ENCODE results near the gene SREK1. TPM values are rescaled to one million over a fixed set of nuclear protein-coding genes. Genes with fewer than 3 reads are reported as not detected.

The SREK1 gene
- total and polyA plus RNA-seq, 2 of the 8 experiments (the other 6 are each of a cell fraction or from before 2014, with no cell fraction given), result 10.6 to 40.4 TPM

DNA sequence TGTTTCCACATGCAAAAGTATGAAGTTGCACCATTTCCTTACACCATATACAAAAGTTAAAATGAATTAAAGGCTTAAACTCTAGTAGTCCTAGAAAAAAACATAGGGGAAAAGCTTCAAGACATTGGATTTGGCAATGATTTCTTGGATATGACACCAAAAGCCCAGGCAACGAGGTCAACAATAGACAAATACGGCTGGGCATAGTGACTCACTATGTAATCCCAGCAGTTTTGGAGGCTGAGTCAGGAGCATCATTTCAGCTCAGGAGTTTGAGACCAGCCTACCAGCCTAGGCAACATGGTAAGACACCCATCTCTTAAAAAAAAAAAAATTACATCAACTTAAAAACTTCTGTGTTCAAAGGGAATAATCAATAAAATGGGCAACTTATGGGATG, 30.9 kb upstream of the SREK1 start:
- ChIA-PET POLR2A (ENCODE audit: partially characterized antibody) (no interaction called here), CTCF (ENCODE audit: partially characterized antibody) (no interaction called here)
- Histone ChIP-seq H4K91ac (replicated peaks; ENCODE audit: insufficient read length, low read length) (no peak overlapping the region), H2BK120ac (replicated peaks; ENCODE audit: low read depth, low read length) (no peak overlapping the region), H2BK12ac (ENCODE audit: low read depth, low read length) (no peak overlapping the region), H3K14ac (ENCODE audit: insufficient read length) (no peak overlapping the region), H2BK5ac (ENCODE audit: low read depth, low read length) (no peak overlapping the region), H2AFZ (ENCODE audit: low read length) (no peak overlapping the region), H4K20me1 (replicated peaks in 1 of 2; ENCODE audit: control insufficient read depth in 1 of 2, insufficient read depth in 2 of 2, low read length in 2 of 2) (no peaks in the 10 kb centered on the region), H3K9ac (replicated peaks in 1 of 4; ENCODE audit: extremely low read depth in 1 of 4, low read depth in 3 of 4, low read length in 3 of 4) (no peak overlapping the region), H4K8ac (ENCODE audit: extremely low read depth, insufficient read depth, low read length) (no peak overlapping the region), H3K9me3 (ENCODE audit: insufficient read depth in 2 of 2, low read depth in 1 of 2, low read length in 1 of 2) (0 out of 4 replicates have a peak, but pooled peaks cover 0 to 2% of the 10 kb centered on the region in 2 experiments), H4K5ac (ENCODE audit: insufficient read length, low read depth, low read length) (no peak overlapping the region), H3K36me3 (ENCODE audit: control insufficient read depth in 2 of 4, insufficient read depth in 4 of 4, low read length in 3 of 4) (no peaks in the 10 kb centered on the region), H3K4me2 (ENCODE audit: insufficient read depth in 1 of 2, low read depth in 2 of 2, low read length in 2 of 2) (no peak overlapping the region), H3K23me2 (ENCODE audit: low read depth, low read length) (no peaks in the 10 kb centered on the region), H3K4ac (replicated peaks; ENCODE audit: insufficient read length, low read depth, low read length) (no peak overlapping the region), H2BK15ac (ENCODE audit: low read length) (no peak overlapping the region), H3K79me1 (ENCODE audit: low read depth, low read length) (no peaks in the 10 kb centered on the region), H3K56ac (replicated peaks; ENCODE audit: insufficient read length, low read depth, low read length) (no peak overlapping the region), H3K23ac (ENCODE audit: insufficient read length) (no peak overlapping the region), H3K27ac (ENCODE audit: low read depth, low read length) (no peak overlapping the region), H2AK5ac (ENCODE audit: low read depth, low read length) (no peak overlapping the region), H3K27me3 (replicated peaks in 1 of 4; ENCODE audit: control insufficient read depth in 3 of 4, extremely low read depth in 1 of 4, insufficient read depth in 3 of 4, low read length in 3 of 4) (no peaks in the 10 kb centered on the region), H3K4me3 (ENCODE audit: extremely low read depth in 1 of 4, insufficient read depth in 2 of 4, low read depth in 3 of 4, low read length in 4 of 4) (no peak overlapping the region), H3K79me2 (ENCODE audit: control insufficient read depth in 1 of 2, insufficient read depth in 2 of 2, low read length in 2 of 2) (no peaks in the 10 kb centered on the region), H3K4me1 (replicated peaks in 1 of 4; ENCODE audit: control insufficient read depth in 3 of 4, insufficient read depth in 4 of 4, low read length in 3 of 4) (no peaks in the 10 kb centered on the region), H2BK20ac (ENCODE audit: low read length) (no peak overlapping the region), H3K18ac (ENCODE audit: extremely low read depth, low read length) (no peak overlapping the region)
- FAIRE-seq, result no peak
- DNase-seq (ENCODE audit: low read depth in 1 of 2, low spot score in 2 of 2), result no peak
- 95% methylated on average over 2 of the region's 2 CpGs; no CpG with 5 or more reads in 1 of the 2 experiments for WGBS, 2 experiments (ENCODE audit: extremely low coverage in 1 of 2, insufficient coverage in 1 of 2, insufficient read length in 1 of 2, insufficient replicate concordance in 2 of 2, low coverage in 1 of 2, low lambda C conversion rate in 2 of 2, missing lambda C conversion rate in 1 of 2)
- TF ChIP-seq BCL11A (IDR thresholded peaks at IDR 0.05; ENCODE audit: low read depth in 2 of 2, low read length in 2 of 2), result no peak
- no peak for TF ChIP-seq RXRA (IDR thresholded peaks at IDR 0.05; ENCODE audit: insufficient read depth, low read depth, low read length)
- TF ChIP-seq EP300 (IDR thresholded peaks at IDR 0.05; ENCODE audit: borderline replicate concordance in 1 of 2, low read depth in 2 of 2, low read length in 2 of 2), result no peak
- no peak for TF ChIP-seq KDM1A (IDR thresholded peaks at IDR 0.05; ENCODE audit: borderline replicate concordance, low read length)
- TF ChIP-seq NRF1 (IDR thresholded peaks at IDR 0.05; ENCODE audit: low read depth, low read length), result no peak
- TF ChIP-seq SAP30 (IDR thresholded peaks at IDR 0.05; ENCODE audit: insufficient read depth, insufficient replicate concordance, low read length), result no peak
- TF ChIP-seq RFX5 (IDR thresholded peaks at IDR 0.05; ENCODE audit: borderline replicate concordance, low read depth, low read length), result no peak
- TF ChIP-seq, protein P1, sequence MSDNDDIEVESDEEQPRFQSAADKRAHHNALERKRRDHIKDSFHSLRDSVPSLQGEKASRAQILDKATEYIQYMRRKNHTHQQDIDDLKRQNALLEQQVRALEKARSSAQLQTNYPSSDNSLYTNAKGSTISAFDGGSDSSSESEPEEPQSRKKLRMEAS (IDR thresholded peaks at IDR 0.05), result no peak
- no peak for TF ChIP-seq MAFK (IDR thresholded peaks at IDR 0.05; ENCODE audit: low read depth, low read length)
- TF ChIP-seq GABPA (IDR thresholded peaks at IDR 0.05; ENCODE audit: borderline replicate concordance, insufficient read depth, low read length), result no peak
- TF ChIP-seq JUND (IDR thresholded peaks at IDR 0.05; ENCODE audit: low read length), result no peak
